ENCODE measurements around the gene RASGRF2.

The RASGRF2 gene

GRCh38 chr5:81165493-81166119, 205.4 kb downstream of the RASGRF2 start:
- in situ Hi-C loops (cut with MboI; ENCODE audit: low sequenced_read_pairs), result no loop called here

DNA sequence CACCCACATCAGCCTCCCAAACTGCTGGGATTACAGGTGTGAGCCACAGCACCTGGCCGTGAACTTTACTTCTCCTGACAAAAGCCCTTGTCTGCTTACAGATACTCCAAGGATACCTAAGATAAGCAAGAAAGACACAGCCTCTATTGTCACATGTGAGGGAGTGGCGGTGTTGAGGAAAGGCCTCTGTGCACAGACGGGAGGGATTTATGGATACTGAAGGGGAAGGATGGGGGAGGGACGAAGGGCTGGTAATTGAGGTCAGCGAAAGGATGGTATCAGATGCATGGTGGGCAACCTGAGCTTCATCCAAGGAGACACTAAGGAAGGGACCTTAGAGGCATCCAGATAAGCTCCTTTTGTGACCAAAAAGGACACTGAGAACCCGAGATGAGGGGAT, 206.3 kb downstream of the RASGRF2 start:
- in situ Hi-C loops (cut with MboI; ENCODE audit: low sequenced_read_pairs), result no loop called here

- in situ Hi-C loops (cut with MboI; ENCODE audit: low sequenced_read_pairs), result no loop called here
These were observed 206.9 kb downstream of the RASGRF2 start for GRCh38 chr5:81167078-81167477.

- in situ Hi-C loops (cut with MboI; ENCODE audit: low sequenced_read_pairs), result no loop called here
These were observed 207.4 kb downstream of the RASGRF2 start for GRCh38 chr5:81167544-81167943.

DNA sequence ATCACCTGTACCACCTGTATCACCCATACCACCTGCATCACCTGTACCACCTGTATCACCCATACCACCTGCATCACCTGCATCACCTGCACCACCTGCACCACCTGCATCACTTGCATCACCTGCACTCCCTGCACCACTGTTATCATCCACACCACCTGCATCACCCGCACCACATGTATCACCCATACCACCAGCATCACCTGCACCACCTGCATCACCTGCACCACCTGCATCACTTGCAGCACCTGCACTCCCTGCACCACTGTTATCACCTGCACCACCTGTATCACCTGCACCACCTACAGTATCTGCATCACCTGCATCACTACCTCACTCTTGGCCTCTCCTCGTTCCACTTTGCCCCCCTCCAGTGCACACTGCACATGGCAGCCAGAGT, 209.8 kb downstream of the RASGRF2 start:
- in situ Hi-C loops (cut with MboI; ENCODE audit: low sequenced_read_pairs), result no loop called here

DNA sequence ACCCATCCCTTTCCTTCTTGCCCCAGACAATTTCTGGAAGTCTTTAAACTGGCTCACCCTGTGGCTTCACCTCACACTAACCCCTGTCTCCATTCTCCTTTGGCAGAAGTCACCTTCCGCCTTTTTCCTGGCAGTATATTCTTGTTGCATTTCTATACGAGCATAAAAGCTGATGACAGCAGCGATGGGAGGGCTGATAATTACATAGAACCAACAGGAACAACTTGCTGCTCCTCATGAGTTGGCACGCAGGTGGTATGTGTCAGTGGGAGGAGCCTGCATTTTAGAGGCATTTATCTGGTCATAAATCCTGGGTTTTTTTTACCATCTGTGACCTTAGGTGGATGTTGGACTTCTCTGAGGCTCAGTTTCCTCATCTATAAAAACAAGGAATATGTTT, 211.6 kb downstream of the RASGRF2 start:
- in situ Hi-C loops (cut with MboI; ENCODE audit: low sequenced_read_pairs), result no loop called here

- in situ Hi-C loops (cut with MboI; ENCODE audit: low sequenced_read_pairs), result no loop called here
These were observed 212.5 kb downstream of the RASGRF2 start for GRCh38 chr5:81172710-81173109.

DNA sequence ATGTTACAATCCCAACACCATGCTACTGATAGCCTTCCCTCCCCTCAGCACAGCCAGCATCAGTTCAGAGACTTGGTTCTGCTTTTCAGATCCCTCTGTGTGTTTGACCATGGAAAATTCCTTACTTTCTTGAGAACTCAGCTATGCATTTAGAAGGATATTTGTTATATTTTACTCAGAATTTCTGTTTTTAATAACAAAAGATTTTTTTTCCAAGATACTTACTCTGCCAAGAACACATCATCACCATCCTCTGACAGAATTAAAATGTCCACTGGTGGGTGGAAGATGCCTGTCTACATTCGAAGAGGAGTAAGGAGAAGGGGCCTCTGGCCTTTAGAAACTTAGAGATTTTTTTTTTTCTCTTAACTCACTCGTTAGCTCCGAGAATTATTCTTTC, 216.9 kb downstream of the RASGRF2 start:
- in situ Hi-C loops (cut with MboI; ENCODE audit: low sequenced_read_pairs), result no loop called here

DNA sequence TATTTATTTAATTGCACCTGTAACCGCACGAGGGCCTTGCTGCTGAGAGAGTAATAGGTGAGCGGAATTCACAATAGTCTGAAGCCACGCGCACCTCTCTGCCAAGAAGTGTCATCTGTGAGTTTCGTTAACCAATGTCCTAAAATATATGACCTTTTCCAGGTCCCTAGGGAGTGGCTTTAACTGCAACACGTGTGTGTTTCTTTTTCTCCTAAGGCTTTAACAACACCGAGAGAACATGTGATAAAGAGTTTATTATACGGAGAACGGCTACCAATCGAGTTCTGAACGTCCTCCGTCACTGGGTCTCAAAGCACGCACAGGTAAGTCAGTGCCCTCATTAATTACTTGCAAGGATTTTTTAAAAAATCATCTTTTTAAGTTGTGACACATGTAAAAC, 219.8 kb downstream of the RASGRF2 start:
- in situ Hi-C loops (cut with MboI; ENCODE audit: low sequenced_read_pairs), result no loop called here

- in situ Hi-C loops (cut with MboI; ENCODE audit: low sequenced_read_pairs), result no loop called here
These were observed 220.8 kb downstream of the RASGRF2 start for GRCh38 chr5:81180780-81181460.

- in situ Hi-C loops (cut with MboI; ENCODE audit: low sequenced_read_pairs), result no loop called here
These were observed 221.6 kb downstream of the RASGRF2 start for GRCh38 chr5:81181576-81182316.

GRCh38 chr5:81182396-81183390, 222.5 kb downstream of the RASGRF2 start:
- in situ Hi-C loops (cut with MboI; ENCODE audit: low sequenced_read_pairs), result no loop called here

DNA sequence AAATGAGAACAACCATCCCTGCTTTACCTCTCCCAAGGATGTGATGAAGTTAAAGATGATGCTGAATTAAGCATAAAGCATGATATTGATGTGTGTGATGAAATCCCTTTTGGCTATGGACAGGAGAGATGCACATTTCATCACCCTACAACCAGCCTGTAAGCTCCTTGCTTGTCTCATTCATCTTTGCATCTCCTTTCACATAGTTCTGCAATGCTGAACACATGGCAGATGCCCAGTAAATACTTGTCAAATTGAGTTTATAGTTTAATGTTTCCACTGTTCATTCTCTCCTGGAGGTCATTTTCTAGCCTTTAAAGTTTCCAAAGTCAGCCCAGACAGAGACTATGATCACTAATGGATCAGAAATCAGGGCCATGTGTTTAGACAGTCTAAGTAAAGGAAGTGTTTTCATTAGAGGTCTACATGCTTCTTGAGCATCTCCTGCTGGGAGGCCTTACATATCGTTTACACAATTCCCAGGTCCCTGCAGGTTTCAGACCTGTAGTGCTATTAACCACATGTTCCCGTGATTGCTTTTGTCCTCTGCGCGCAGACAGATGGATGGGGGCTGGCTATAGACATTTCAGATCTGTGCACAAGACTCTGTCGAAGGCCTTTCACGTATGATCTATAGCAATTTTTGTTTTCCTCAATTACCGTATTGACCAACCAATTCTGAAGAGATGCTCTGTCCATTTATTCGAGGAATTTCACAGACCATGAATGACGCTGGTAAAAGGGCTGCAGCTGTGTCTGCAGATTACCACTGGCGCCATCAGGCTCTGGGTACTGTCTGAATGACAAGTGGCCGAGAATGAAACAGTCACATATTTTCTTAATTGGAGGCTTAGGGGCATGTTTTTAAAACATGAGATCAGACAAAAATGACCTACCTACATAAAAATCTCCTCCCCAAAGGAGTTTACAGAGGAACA, 223.9 kb downstream of the RASGRF2 start:
- in situ Hi-C loops (cut with MboI; ENCODE audit: low sequenced_read_pairs), result no loop called here

GRCh38 chr5:81184749-81185110, 224.6 kb downstream of the RASGRF2 start:
- in situ Hi-C loops (cut with MboI; ENCODE audit: low sequenced_read_pairs), result no loop called here

DNA sequence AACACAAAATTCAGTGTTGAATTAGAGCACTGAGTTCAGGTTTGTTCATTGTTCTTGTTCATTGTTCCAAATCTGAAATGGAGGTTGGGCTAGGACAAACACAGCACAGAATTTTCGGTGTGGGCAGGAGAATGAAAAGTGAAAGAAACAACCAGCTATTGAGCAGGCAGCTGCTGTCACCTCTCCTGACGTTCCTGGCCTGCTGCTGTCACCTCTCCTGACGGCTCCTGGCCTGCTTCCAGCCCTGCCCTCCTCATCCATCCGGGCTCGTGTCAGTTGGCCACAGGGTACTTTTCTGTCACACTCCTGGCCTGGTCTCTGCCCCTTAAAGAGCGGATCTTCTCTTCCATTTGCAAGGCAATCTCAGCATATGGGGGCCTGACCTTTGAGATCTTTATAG, 227.7 kb downstream of the RASGRF2 start:
- in situ Hi-C loops (cut with MboI; ENCODE audit: low sequenced_read_pairs), result no loop called here

- in situ Hi-C loops (cut with MboI; ENCODE audit: low sequenced_read_pairs), result no loop called here
These were observed 228.8 kb downstream of the RASGRF2 start for GRCh38 chr5:81188962-81189361.

- in situ Hi-C loops (cut with MboI; ENCODE audit: low sequenced_read_pairs), result no loop called here
These were observed 229.8 kb downstream of the RASGRF2 start for GRCh38 chr5:81189875-81190498.

- in situ Hi-C loops (cut with MboI; ENCODE audit: low sequenced_read_pairs), result no loop called here
These were observed 231.7 kb downstream of the RASGRF2 start for GRCh38 chr5:81191726-81192372.

- in situ Hi-C loops (cut with MboI; ENCODE audit: low sequenced_read_pairs), result no loop called here
These were observed 232.2 kb downstream of the RASGRF2 start for GRCh38 chr5:81192373-81192750.
